ENCODE results near the gene TSPAN9.

Gene TSPAN9

DNA sequence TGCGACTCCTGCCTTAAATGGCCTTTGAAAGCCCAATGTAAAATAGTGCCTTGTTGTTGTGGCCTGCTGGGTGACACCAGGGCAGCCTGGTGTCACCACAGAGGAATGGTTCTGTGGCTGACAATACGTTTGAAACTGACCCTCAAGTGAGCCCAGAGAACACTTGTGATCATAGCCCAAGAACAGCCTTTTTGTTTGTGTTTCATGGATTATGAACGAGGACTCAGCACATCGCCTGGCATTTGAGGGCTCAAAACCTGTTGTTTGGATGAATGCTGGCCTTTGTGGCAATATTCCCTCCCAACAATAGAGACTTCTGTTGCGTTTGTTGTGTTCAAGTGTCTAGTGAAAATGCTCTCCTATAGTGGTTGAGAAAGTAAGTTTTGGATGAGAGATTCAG lies 48.5 kb downstream of the TSPAN9 start:
- Histone ChIP-seq H3K27me3 (ENCODE audit: control insufficient read depth in 1 of 2, insufficient read depth in 2 of 2, low read length in 2 of 2) (no peaks in the 10 kb centered on the region), H3K27ac (ENCODE audit: low read length) (no peak overlapping the region), H3K9me3 (ENCODE audit: control insufficient read depth in 2 of 2, low read length in 2 of 2) (peaks cover 2 to 4% of the 10 kb centered on the region in 2 donors), H3K36me3 (ENCODE audit: control insufficient read depth in 2 of 2, insufficient read depth in 2 of 2, low read length in 2 of 2) (peaks cover 0 to 2% of the 10 kb centered on the region in 2 donors), H3K9ac (ENCODE audit: low read length in 2 of 2) (no peak overlapping the region), H3K4me3 (ENCODE audit: low read length in 2 of 2) (no peak overlapping the region), H3K4me1 (ENCODE audit: control insufficient read depth, insufficient read depth, low read length) (peaks cover 14% of the 10 kb centered on the region)

DNA sequence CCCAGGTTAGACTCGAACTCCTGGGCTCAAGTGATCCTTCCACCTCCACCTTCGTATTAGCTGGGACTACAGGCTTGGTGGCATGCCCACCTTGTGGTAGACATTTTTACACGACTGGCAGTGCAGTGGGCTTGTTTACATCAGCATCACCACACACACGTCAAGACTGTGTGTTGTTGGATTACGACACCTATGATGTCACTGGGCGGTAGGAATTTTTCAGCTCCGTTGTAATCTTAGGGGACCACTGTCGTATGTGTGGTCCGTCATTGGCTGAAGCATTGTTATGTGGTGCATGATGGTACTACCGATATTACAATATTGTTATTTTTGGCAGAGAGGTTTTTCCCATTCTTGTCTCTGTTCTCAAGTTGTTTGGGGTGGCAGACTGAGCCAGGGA lies 50.7 kb downstream of the TSPAN9 start:
- Histone ChIP-seq H3K4me3 (ENCODE audit: low read length in 2 of 2) (no peak overlapping the region), H3K36me3 (ENCODE audit: control insufficient read depth in 2 of 2, insufficient read depth in 2 of 2, low read length in 2 of 2) (peaks cover 0 to 2% of the 10 kb centered on the region in 2 donors), H3K9ac (ENCODE audit: low read length in 2 of 2) (no peak overlapping the region), H3K27ac (ENCODE audit: low read length) (no peak overlapping the region), H3K9me3 (ENCODE audit: control insufficient read depth in 2 of 2, low read length in 2 of 2) (peaks cover 2 to 4% of the 10 kb centered on the region in 2 donors), H3K4me1 (ENCODE audit: control insufficient read depth, insufficient read depth, low read length) (peaks cover 17% of the 10 kb centered on the region), H3K27me3 (ENCODE audit: control insufficient read depth in 1 of 2, insufficient read depth in 2 of 2, low read length in 2 of 2) (no peaks in the 10 kb centered on the region)

- peaks cover 0 to 2% of the 10 kb centered on the region in 2 donors for H3K36me3 ChIP-seq (ENCODE audit: control insufficient read depth in 2 of 2, insufficient read depth in 2 of 2, low read length in 2 of 2)
- no peak overlapping the region for H3K27ac ChIP-seq (ENCODE audit: low read length)
- no peak overlapping the region for H3K4me3 ChIP-seq (ENCODE audit: low read length in 2 of 2)
- no peak overlapping the region for H3K9ac ChIP-seq (ENCODE audit: low read length in 2 of 2)
- no peaks in the 10 kb centered on the region for H3K27me3 ChIP-seq (ENCODE audit: control insufficient read depth in 1 of 2, insufficient read depth in 2 of 2, low read length in 2 of 2)
- peaks cover 2 to 4% of the 10 kb centered on the region in 2 donors for H3K9me3 ChIP-seq (ENCODE audit: control insufficient read depth in 2 of 2, low read length in 2 of 2)
- H3K4me1 ChIP-seq (ENCODE audit: control insufficient read depth, insufficient read depth, low read length) = peaks cover 22% of the 10 kb centered on the region
Measured at GRCh38 chr12:3128498-3129293, 51.5 kb downstream of the TSPAN9 start.

- Histone ChIP-seq H3K4me1 (ENCODE audit: control insufficient read depth, insufficient read depth, low read length) (peaks cover 26% of the 10 kb centered on the region), H3K4me3 (ENCODE audit: low read length in 2 of 2) (no peak overlapping the region), H3K27ac (ENCODE audit: low read length) (no peak overlapping the region), H3K9me3 (ENCODE audit: control insufficient read depth in 2 of 2, low read length in 2 of 2) (peaks cover 0 to 2% of the 10 kb centered on the region in 2 donors), H3K36me3 (ENCODE audit: control insufficient read depth in 2 of 2, insufficient read depth in 2 of 2, low read length in 2 of 2) (peaks cover 0 to 2% of the 10 kb centered on the region in 2 donors), H3K9ac (ENCODE audit: low read length in 2 of 2) (no peak overlapping the region), H3K27me3 (ENCODE audit: control insufficient read depth in 1 of 2, insufficient read depth in 2 of 2, low read length in 2 of 2) (no peaks in the 10 kb centered on the region)
Measured at GRCh38 chr12:3129301-3130056, 52.3 kb downstream of the TSPAN9 start.

GRCh38 chr12:3130057-3130830 lies 53.1 kb downstream of the TSPAN9 start:
- no peak overlapping the region for H3K4me3 ChIP-seq (ENCODE audit: low read length in 2 of 2)
- H3K9ac ChIP-seq (ENCODE audit: low read length in 2 of 2) = no peak overlapping the region
- H3K4me1 ChIP-seq (ENCODE audit: control insufficient read depth, insufficient read depth, low read length) = peaks cover 27% of the 10 kb centered on the region
- no peak overlapping the region for H3K27ac ChIP-seq (ENCODE audit: low read length)
- no peaks in the 10 kb centered on the region for H3K9me3 ChIP-seq (ENCODE audit: control insufficient read depth in 2 of 2, low read length in 2 of 2)
- H3K36me3 ChIP-seq (ENCODE audit: control insufficient read depth in 2 of 2, insufficient read depth in 2 of 2, low read length in 2 of 2) = peaks cover 0 to 2% of the 10 kb centered on the region in 2 donors
- H3K27me3 ChIP-seq (ENCODE audit: control insufficient read depth in 1 of 2, insufficient read depth in 2 of 2, low read length in 2 of 2) = no peaks in the 10 kb centered on the region

DNA sequence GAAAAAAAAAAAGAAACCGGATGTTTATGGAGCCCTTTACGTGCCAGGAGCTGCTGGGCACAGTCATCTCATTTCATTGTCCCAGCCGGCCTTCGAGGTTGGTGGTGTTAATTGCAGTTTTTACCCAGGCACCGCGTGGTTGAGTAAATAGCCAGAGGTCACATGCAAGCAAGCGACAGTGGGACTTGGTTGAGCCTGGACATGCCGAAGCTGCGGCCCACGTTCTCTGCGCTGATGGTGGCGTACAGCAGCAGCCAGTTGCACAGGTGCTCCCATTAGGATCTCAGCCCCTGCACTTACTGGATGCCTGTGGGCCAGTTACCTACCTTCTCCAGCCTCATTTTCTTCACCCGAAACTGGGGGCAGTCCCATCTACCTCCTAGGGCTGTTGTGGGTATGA lies 54.0 kb downstream of the TSPAN9 start:
- peaks cover 31% of the 10 kb centered on the region for H3K4me1 ChIP-seq (ENCODE audit: control insufficient read depth, insufficient read depth, low read length)
- H3K27ac ChIP-seq (ENCODE audit: low read length) = no peak overlapping the region

GRCh38 chr12:3132636-3133404 lies 55.6 kb downstream of the TSPAN9 start:
- H3K27me3 ChIP-seq (ENCODE audit: control insufficient read depth in 1 of 2, insufficient read depth in 2 of 2, low read length in 2 of 2) = no peaks in the 10 kb centered on the region
- H3K27ac ChIP-seq (ENCODE audit: low read length) = no peak overlapping the region
- peak overlapping the region in 1 of 2 donors; percentile 15 for H3K4me3 ChIP-seq (ENCODE audit: low read length in 2 of 2)
- H3K9me3 ChIP-seq (ENCODE audit: control insufficient read depth in 2 of 2, low read length in 2 of 2) = no peaks in the 10 kb centered on the region
- peaks cover 0 to 2% of the 10 kb centered on the region in 2 donors for H3K36me3 ChIP-seq (ENCODE audit: control insufficient read depth in 2 of 2, insufficient read depth in 2 of 2, low read length in 2 of 2)
- H3K9ac ChIP-seq (ENCODE audit: low read length in 2 of 2) = no peak overlapping the region
- H3K4me1 ChIP-seq (ENCODE audit: control insufficient read depth, insufficient read depth, low read length) = peaks cover 38% of the 10 kb centered on the region

More for the DNA sequence above, 54.0 kb downstream of the TSPAN9 start:
- H3K4me3 ChIP-seq (ENCODE audit: low read length in 2 of 2) = no peak overlapping the region
- H3K36me3 ChIP-seq (ENCODE audit: control insufficient read depth in 2 of 2, insufficient read depth in 2 of 2, low read length in 2 of 2) = peaks cover 0 to 2% of the 10 kb centered on the region in 2 donors
- no peak overlapping the region for H3K9ac ChIP-seq (ENCODE audit: low read length in 2 of 2)
- no peaks in the 10 kb centered on the region for H3K9me3 ChIP-seq (ENCODE audit: control insufficient read depth in 2 of 2, low read length in 2 of 2)
- no peaks in the 10 kb centered on the region for H3K27me3 ChIP-seq (ENCODE audit: control insufficient read depth in 1 of 2, insufficient read depth in 2 of 2, low read length in 2 of 2)

DNA sequence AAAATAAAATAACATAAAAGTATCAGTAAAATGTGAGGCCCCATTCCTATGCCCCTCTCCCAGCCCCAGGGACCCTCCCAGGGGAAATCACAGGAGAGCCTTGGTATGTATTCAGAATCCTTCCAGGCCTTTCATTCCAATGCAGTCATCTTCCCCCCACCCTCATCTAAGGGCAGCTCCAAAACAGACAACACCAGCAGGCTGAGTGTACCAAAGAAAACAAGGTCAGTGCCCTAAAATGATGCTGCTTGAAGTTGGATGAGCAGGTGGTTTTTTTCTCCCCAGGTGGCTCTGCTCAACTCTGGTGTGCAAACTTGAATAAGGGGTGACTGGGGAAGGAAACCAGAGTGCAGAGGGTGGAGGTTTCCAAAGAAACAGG lies 56.2 kb downstream of the TSPAN9 start:
- Histone ChIP-seq H3K27ac (ENCODE audit: low read length) (no peak overlapping the region), H3K9me3 (ENCODE audit: control insufficient read depth in 2 of 2, low read length in 2 of 2) (no peaks in the 10 kb centered on the region), H3K4me3 (ENCODE audit: low read length in 2 of 2) (no peak overlapping the region), H3K36me3 (ENCODE audit: control insufficient read depth in 2 of 2, insufficient read depth in 2 of 2, low read length in 2 of 2) (peaks cover 0 to 2% of the 10 kb centered on the region in 2 donors), H3K4me1 (ENCODE audit: control insufficient read depth, insufficient read depth, low read length) (peaks cover 38% of the 10 kb centered on the region), H3K9ac (ENCODE audit: low read length in 2 of 2) (peak overlapping the region in 1 of 2 donors; percentile 21), H3K27me3 (ENCODE audit: control insufficient read depth in 1 of 2, insufficient read depth in 2 of 2, low read length in 2 of 2) (no peaks in the 10 kb centered on the region)

DNA sequence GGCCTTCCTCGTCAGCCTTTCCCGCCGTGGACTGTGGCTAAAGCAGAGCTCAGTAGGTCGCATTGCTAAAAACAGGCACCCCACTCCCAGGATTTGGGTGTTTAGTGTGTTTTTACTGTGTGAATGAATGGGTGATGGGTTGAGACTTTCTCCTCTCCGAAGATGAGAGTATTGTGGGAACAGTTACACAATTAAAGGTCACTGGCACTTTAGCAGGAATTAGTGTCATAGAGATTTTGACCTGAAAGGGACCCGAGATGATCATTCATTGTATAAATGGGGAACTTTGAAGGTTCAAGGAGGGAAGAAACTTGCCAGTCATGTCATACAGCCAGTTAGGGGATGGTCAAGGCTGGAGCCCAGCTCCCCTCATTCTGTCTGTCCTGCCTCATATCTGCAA lies 56.9 kb downstream of the TSPAN9 start:
- no peaks in the 10 kb centered on the region for H3K9me3 ChIP-seq (ENCODE audit: control insufficient read depth in 2 of 2, low read length in 2 of 2)
- no peak overlapping the region for H3K27ac ChIP-seq (ENCODE audit: low read length)
- no peak overlapping the region for H3K9ac ChIP-seq (ENCODE audit: low read length in 2 of 2)
- H3K4me3 ChIP-seq (ENCODE audit: low read length in 2 of 2) = no peak overlapping the region
- H3K4me1 ChIP-seq (ENCODE audit: control insufficient read depth, insufficient read depth, low read length) = peaks cover 38% of the 10 kb centered on the region
- no peaks in the 10 kb centered on the region for H3K36me3 ChIP-seq (ENCODE audit: control insufficient read depth in 2 of 2, insufficient read depth in 2 of 2, low read length in 2 of 2)
- H3K27me3 ChIP-seq (ENCODE audit: control insufficient read depth in 1 of 2, insufficient read depth in 2 of 2, low read length in 2 of 2) = no peaks in the 10 kb centered on the region

Measured in stomach smooth muscle (tissue), 2 donors.